Keratinocyte (primary cell): ENCODE results near the gene BRD1. TPM values are rescaled to one million over a fixed set of nuclear protein-coding genes. Genes with fewer than 3 reads are reported as not detected.

Experiments used
- DNase-seq: peaks from one replicate; pipeline ENCODE4 v3.0.0-alpha.2; 2011; ENCODE audit warnings: low read depth, missing footprints, low spot score
- FAIRE-seq: peaks from 2 replicates; lab custom pipeline; 2011; peaks lifted over from hg19 to GRCh38; lab: Jason Lieb, UNC
- H2AFZ ChIP-seq: 2 replicates; pipeline ENCODE4 v1.6.0; 2012; ENCODE audit warnings: low read length, control low read depth, inconsistent platforms; ENCODE audit not compliant: control insufficient read depth
- H3K27ac ChIP-seq: 2 replicates; pipeline ENCODE4 v1.5.1; 2011; ENCODE audit warnings: low read length; ENCODE audit not compliant: control insufficient read depth, insufficient read depth
- H3K27me3 ChIP-seq: 3 replicates; pipeline ENCODE4 v1.6.0; 2011; ENCODE audit warnings: low read length; ENCODE audit not compliant: control insufficient read depth, insufficient read depth; ENCODE audit errors: extremely low read depth
- H3K36me3 ChIP-seq, 2 experiments: 2 replicates in 1 of 2; 3 replicates in 1 of 2; pipeline ENCODE4 v1.5.1; 2011; ENCODE audit warnings: low read length in 2 of 2, mild to moderate bottlenecking in 1 of 2; ENCODE audit not compliant: control insufficient read depth in 2 of 2, insufficient read depth in 2 of 2; ENCODE audit errors: extremely low read depth in 1 of 2
- H3K4me1 ChIP-seq: 3 replicates; pipeline ENCODE4 v1.5.1; 2011; ENCODE audit warnings: low read length; ENCODE audit not compliant: control insufficient read depth, insufficient read depth; ENCODE audit errors: extremely low read depth
- H3K4me2 ChIP-seq: 3 replicates; pipeline ENCODE4 v1.6.0; 2011; ENCODE audit warnings: low read depth, low read length; ENCODE audit not compliant: control insufficient read depth, insufficient read depth; ENCODE audit errors: extremely low read depth
- H3K4me3 ChIP-seq, 3 experiments: fragments of 200-600 bp in 1 of 3; sonication (generic) in 1 of 3; 2 replicates in 2 of 3; 3 replicates in 1 of 3; pipeline ENCODE4 v1.5.1; 2011 to 2016; ENCODE audit warnings: low read length in 3 of 3, mild to moderate bottlenecking in 3 of 3, control low read depth in 2 of 3, inconsistent platforms in 1 of 3, low read depth in 1 of 3, mixed read lengths in 1 of 3, mixed run types in 1 of 3, moderate library complexity in 1 of 3; ENCODE audit not compliant: control insufficient read depth in 2 of 3, insufficient read depth in 2 of 3; ENCODE audit errors: extremely low read depth in 1 of 3
- H3K79me2 ChIP-seq: 2 replicates; pipeline ENCODE4 v1.6.0; 2012; ENCODE audit warnings: low read length; ENCODE audit not compliant: control insufficient read depth, insufficient read depth
- H3K9ac ChIP-seq: 3 replicates; pipeline ENCODE4 v1.6.0; 2011; ENCODE audit warnings: low read length; ENCODE audit not compliant: control insufficient read depth, insufficient read depth; ENCODE audit errors: extremely low read depth
- H3K9me1 ChIP-seq: 3 replicates; pipeline ENCODE4 v1.6.0; 2011; ENCODE audit warnings: low read length; ENCODE audit not compliant: control insufficient read depth, insufficient read depth; ENCODE audit errors: extremely low read depth
- H3K9me3 ChIP-seq: 2 replicates; pipeline ENCODE4 v1.5.1; 2012; ENCODE audit warnings: low read depth, low read length; ENCODE audit not compliant: control insufficient read depth
- H4K20me1 ChIP-seq: 3 replicates; pipeline ENCODE4 v1.6.0; 2011; ENCODE audit warnings: low read length; ENCODE audit not compliant: control insufficient read depth, insufficient read depth; ENCODE audit errors: extremely low read depth
- EZH2 ChIP-seq: IDR thresholded peaks from one replicate; pipeline ENCODE4 v1.6.1; 2012; ENCODE audit warnings: inconsistent platforms, mild to moderate bottlenecking, low read length, moderate library complexity
- dilution Hi-C: fragments of 300-500 bp; cut with MboI; formaldehyde crosslinking; loops from one replicate; pipeline ENCODE4 v1.7.0; 2020; ENCODE audit warnings: low sequenced_read_pairs; ENCODE audit not compliant: extremely low pct_ligation_motif_present
- polyA plus RNA-seq, 5 experiments: library from polyadenylated mRNA; depleted of rRNA in 3 of 5; stranded (reverse) in 3 of 5; stranded (forward) in 1 of 5; unstranded in 1 of 5; fragments of >200 nt; gene quantifications; 1 replicate in 1 of 5; 2 replicates in 3 of 5; 3 replicates in 1 of 5; pipeline versions ENCODE4 v1.2.1 to v1.2.3, GENCODE V29; 2011 to 2012; ENCODE audit warnings: missing spikeins in 2 of 5, low read depth in 1 of 5, low replicate concordance in 1 of 5
- TF ChIP-seq, protein P1 (sequence below), 3 experiments: IDR thresholded peaks in 1 of 3; conservative IDR thresholded peaks in 1 of 3; optimal IDR thresholded peaks in 1 of 3; 2 replicates in 2 of 3; 3 replicates in 1 of 3; pipeline versions ENCODE3 to v1.5.1; 2011; ENCODE audit warnings: low read length in 3 of 3, mild to moderate bottlenecking in 3 of 3, moderate library complexity in 2 of 3, control low read depth in 1 of 3, inconsistent platforms in 1 of 3; ENCODE audit not compliant: insufficient read depth in 2 of 3; ENCODE audit errors: extremely low read depth in 1 of 3

The BRD1 gene
- polyA plus RNA-seq, 1 donor (not counting 4 experiments of a cell fraction or from before 2014, with no cell fraction given) = 4.3 TPM

DNA sequence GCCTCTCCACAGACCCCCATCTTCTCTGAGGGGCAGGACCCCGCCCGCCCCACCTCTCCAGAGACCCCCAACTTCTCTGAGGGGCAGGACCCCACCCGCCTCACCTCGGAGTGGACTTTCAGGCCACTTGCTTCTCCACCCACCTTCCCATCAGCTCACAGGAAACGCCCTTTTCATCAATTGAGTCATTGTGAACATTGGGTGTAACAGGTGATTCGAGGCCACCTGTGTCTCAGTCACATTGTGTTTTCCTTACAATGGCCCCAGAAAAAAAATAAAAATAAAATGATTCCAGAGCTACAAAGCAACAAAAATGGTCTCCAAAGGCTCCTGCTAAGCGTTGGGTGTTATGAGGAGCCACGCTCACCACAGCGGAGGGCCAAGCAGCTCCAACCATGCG lies 36.0 kb downstream of the BRD1 start:
- dilution Hi-C loops = no loop called here

DNA sequence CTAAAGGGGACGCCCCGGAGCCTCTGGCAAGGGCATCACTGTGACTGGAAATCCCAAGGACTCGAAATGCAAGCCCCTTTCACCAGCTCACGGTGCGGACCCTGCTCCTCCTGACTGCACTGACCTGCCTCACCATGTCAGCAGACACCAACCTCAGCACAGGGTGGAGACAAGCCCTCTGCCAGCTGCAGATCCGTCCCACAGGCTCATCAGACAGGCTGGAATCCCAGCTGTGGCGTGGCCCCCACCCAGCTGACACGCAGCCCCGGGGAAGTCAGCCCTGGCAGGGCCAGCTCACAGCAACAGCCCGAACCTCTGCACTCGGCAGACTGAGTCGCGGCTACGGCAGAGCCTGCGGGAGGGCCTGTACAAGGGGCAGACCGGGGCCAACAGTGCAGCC lies 36.8 kb downstream of the BRD1 start:
- no peak for FAIRE-seq
- Histone ChIP-seq H3K27ac (no peak overlapping the region), H2AFZ (no peak overlapping the region), H3K36me3 (peaks cover 26 to 54% of the 10 kb centered on the region in 2 experiments), H3K9me3 (no peaks in the 10 kb centered on the region), H4K20me1 (peaks cover 11% of the 10 kb centered on the region), H3K9ac (no peak overlapping the region), H3K4me2 (no peak overlapping the region), H3K27me3 (no peaks in the 10 kb centered on the region), H3K4me1 (no peaks in the 10 kb centered on the region), H3K4me3 (no peak overlapping the region), H3K79me2 (peaks cover 57% of the 10 kb centered on the region), H3K9me1 (peaks cover 4% of the 10 kb centered on the region)
- dilution Hi-C loops = no loop called here
- DNase-seq = no peak
- TF ChIP-seq EZH2 = no peak
- TF ChIP-seq, protein P1, sequence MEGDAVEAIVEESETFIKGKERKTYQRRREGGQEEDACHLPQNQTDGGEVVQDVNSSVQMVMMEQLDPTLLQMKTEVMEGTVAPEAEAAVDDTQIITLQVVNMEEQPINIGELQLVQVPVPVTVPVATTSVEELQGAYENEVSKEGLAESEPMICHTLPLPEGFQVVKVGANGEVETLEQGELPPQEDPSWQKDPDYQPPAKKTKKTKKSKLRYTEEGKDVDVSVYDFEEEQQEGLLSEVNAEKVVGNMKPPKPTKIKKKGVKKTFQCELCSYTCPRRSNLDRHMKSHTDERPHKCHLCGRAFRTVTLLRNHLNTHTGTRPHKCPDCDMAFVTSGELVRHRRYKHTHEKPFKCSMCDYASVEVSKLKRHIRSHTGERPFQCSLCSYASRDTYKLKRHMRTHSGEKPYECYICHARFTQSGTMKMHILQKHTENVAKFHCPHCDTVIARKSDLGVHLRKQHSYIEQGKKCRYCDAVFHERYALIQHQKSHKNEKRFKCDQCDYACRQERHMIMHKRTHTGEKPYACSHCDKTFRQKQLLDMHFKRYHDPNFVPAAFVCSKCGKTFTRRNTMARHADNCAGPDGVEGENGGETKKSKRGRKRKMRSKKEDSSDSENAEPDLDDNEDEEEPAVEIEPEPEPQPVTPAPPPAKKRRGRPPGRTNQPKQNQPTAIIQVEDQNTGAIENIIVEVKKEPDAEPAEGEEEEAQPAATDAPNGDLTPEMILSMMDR (optimal IDR thresholded peaks at IDR 0.05 in 1 of 3, IDR thresholded peaks at IDR 0.05 in 1 of 3, conservative IDR thresholded peaks at IDR 0.05 in 1 of 3; ENCODE audit: extremely low read depth in 1 of 3, insufficient read depth in 2 of 3, low read length in 3 of 3) = no peak

More for the DNA sequence above, 36.0 kb downstream of the BRD1 start:
- H3K79me2 ChIP-seq = peaks cover 49% of the 10 kb centered on the region
- H3K4me2 ChIP-seq = no peak overlapping the region
- DNase-seq = no peak
- peaks cover 11% of the 10 kb centered on the region for H4K20me1 ChIP-seq
- H3K27me3 ChIP-seq = no peaks in the 10 kb centered on the region
- no peak overlapping the region for H2AFZ ChIP-seq
- no peak overlapping the region for H3K27ac ChIP-seq
- H3K9me3 ChIP-seq = no peaks in the 10 kb centered on the region
- H3K36me3 ChIP-seq = peaks cover 28 to 53% of the 10 kb centered on the region in 2 experiments
- peaks cover 4% of the 10 kb centered on the region for H3K9me1 ChIP-seq
- FAIRE-seq = no peak
- no peak overlapping the region for H3K4me3 ChIP-seq
- no peaks in the 10 kb centered on the region for H3K4me1 ChIP-seq
- TF ChIP-seq, protein P1 (optimal IDR thresholded peaks at IDR 0.05 in 1 of 3, IDR thresholded peaks at IDR 0.05 in 1 of 3, conservative IDR thresholded peaks at IDR 0.05 in 1 of 3; ENCODE audit: extremely low read depth in 1 of 3, insufficient read depth in 2 of 3, low read length in 3 of 3) = no peak
- TF ChIP-seq EZH2 = no peak
- no peak overlapping the region for H3K9ac ChIP-seq
